Tibial nerve (tissue), 4 donors: ENCODE measurements around the gene ANKRD17. TPM values are rescaled to one million over a fixed set of nuclear protein-coding genes. Genes with fewer than 3 reads are reported as not detected.

Source experiments
- DNase-seq, 2 donors: peaks; one replicate each; pipeline ENCODE4 v3.0.0-alpha.2; 2019; ENCODE audit warnings: low spot score in 2 of 2
- H3K27ac ChIP-seq, 4 donors: fragments of 200-600 bp; sonication (generic) in 3 of 4; one replicate each; pipeline ENCODE4 v1.5.1; 2017 to 2019; ENCODE audit warnings: mild to moderate bottlenecking in 1 of 4
- H3K27me3 ChIP-seq, 2 donors: fragments of 200-600 bp; sonication (generic) in 1 of 2; one replicate each; pipeline versions ENCODE4 v1.5.1 to v1.6.0; 2017 to 2019
- H3K36me3 ChIP-seq, 3 donors: fragments of 200-600 bp; sonication (generic); one replicate each; pipeline ENCODE4 v1.5.1; 2018 to 2019
- H3K4me1 ChIP-seq, 4 donors: fragments of 200-600 bp; sonication (generic) in 3 of 4; one replicate each; pipeline ENCODE4 v1.5.1; 2017 to 2019
- H3K4me3 ChIP-seq, 4 donors: fragments of 200-600 bp; sonication (generic) in 3 of 4; one replicate each; pipeline ENCODE4 v1.5.1; 2017 to 2019; ENCODE audit warnings: mild to moderate bottlenecking in 1 of 4, moderate library complexity in 1 of 4
- H3K9me3 ChIP-seq, 4 donors: fragments of 200-600 bp; sonication (generic) in 3 of 4; one replicate each; pipeline ENCODE4 v1.5.1; 2017 to 2019
- CTCF ChIP-seq, 5 experiments: fragments of 200-600 bp in 3 of 5; fragments of 450-650 bp in 2 of 5; sonication (generic) in 3 of 5; IDR thresholded peaks; one replicate each; pipeline ENCODE4 v1.5.1; 2016 to 2019; ENCODE audit warnings: antibody characterized with exemption in 5 of 5, mild to moderate bottlenecking in 3 of 5, moderate library complexity in 2 of 5
- EP300 ChIP-seq, 2 donors: sonication (generic); formaldehyde crosslinking; IDR thresholded peaks; one replicate each; pipeline ENCODE4 v1.6.1; 2017; ENCODE audit warnings: antibody characterized with exemption in 2 of 2, mild to moderate bottlenecking in 1 of 2
- POLR2A ChIP-seq, 2 donors: fragments of 450-650 bp; IDR thresholded peaks; one replicate each; pipeline ENCODE4 v1.6.1; 2017; ENCODE audit warnings: antibody characterized with exemption in 2 of 2, mild to moderate bottlenecking in 2 of 2, moderate library complexity in 2 of 2
- WGBS, 2 donors: methylation state at CpG; one replicate each; pipeline ENCODE4 v1.1.5; 2018; 5-methylcytosine and 5-hydroxymethylcytosine counted together
- total RNA-seq, 4 donors: library from RNA; depleted of rRNA; stranded (reverse); fragments of >200 nt; gene quantifications; one replicate each; pipeline ENCODE4 v1.1.0, GENCODE V29; 2016

Gene ANKRD17
- total RNA-seq, 4 donors from 2014 or later = 46.5 to 61.8 (median 55.0) TPM

- Histone ChIP-seq H3K4me1 (peaks cover 0 to 12% (median 0%) of the 10 kb centered on the region in 4 donors), H3K9me3 (no peaks in the 10 kb centered on the region), H3K27ac (no peak overlapping the region), H3K36me3 (peaks cover 0 to 4% (median 0%) of the 10 kb centered on the region in 3 donors), H3K27me3 (no peaks in the 10 kb centered on the region), H3K4me3 (no peak overlapping the region)
- DNase-seq = no peak
- no peak for TF ChIP-seq POLR2A (IDR thresholded peaks at IDR 0.05)
- TF ChIP-seq CTCF (IDR thresholded peaks at IDR 0.05) = no peak
- WGBS, 2 donors = 97% methylated on average over 9 of the region's 9 CpGs
Observed at GRCh38 chr4:73189274-73189810, 69.3 kb downstream of the ANKRD17 start.

DNA sequence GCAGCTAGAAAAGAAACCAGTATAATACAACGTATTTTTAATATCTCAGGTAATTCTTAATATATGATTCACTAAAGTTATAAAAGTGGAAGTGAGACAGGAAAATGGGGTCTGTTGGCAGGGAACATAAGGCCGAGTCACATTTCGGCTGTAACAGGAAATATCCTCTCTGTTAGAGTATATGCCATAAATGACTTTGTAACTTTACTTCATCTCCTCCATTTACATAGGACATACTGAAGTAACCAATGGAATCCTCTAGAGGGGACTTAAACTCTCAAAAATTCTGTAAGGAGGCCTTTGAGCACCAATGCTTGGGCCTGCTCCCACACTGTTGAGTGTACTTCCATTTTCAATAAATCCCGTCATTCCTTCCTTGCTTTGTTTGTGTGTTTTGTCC lies 71.3 kb downstream of the ANKRD17 start:
- H3K4me3 ChIP-seq = no peak overlapping the region
- WGBS, 2 donors = 74 to 81% methylated on average over 4 of the region's 4 CpGs
- no peaks in the 10 kb centered on the region for H3K9me3 ChIP-seq
- H3K27me3 ChIP-seq = no peaks in the 10 kb centered on the region
- H3K36me3 ChIP-seq = peaks cover 0 to 4% (median 0%) of the 10 kb centered on the region in 3 donors
- no peak for DNase-seq
- no peak for TF ChIP-seq CTCF (IDR thresholded peaks at IDR 0.05)
- no peak for TF ChIP-seq POLR2A (IDR thresholded peaks at IDR 0.05)
- no peak for TF ChIP-seq EP300 (IDR thresholded peaks at IDR 0.05)
- H3K4me1 ChIP-seq = peaks cover 0 to 12% (median 0%) of the 10 kb centered on the region in 4 donors
- H3K27ac ChIP-seq = peak overlapping the region in 1 of 4 donors; percentile 23

GRCh38 chr4:73185903-73186302 lies 72.7 kb downstream of the ANKRD17 start:
- no peak for DNase-seq
- peaks cover 0 to 19% (median 0%) of the 10 kb centered on the region in 4 donors for H3K4me1 ChIP-seq
- no peak overlapping the region for H3K27ac ChIP-seq

GRCh38 chr4:73181231-73181630 lies 77.4 kb downstream of the ANKRD17 start:
- Histone ChIP-seq H3K4me1 (peaks cover 0 to 28% (median 0%) of the 10 kb centered on the region in 4 donors), H3K36me3 (peaks cover 0 to under 1% (median 0%) of the 10 kb centered on the region in 3 donors), H3K9me3 (no peaks in the 10 kb centered on the region), H3K4me3 (no peak overlapping the region), H3K27ac (no peak overlapping the region), H3K27me3 (no peaks in the 10 kb centered on the region)
- TF ChIP-seq CTCF (IDR thresholded peaks at IDR 0.05) = no peak
- TF ChIP-seq POLR2A (IDR thresholded peaks at IDR 0.05) = no peak
- no peak for TF ChIP-seq EP300 (IDR thresholded peaks at IDR 0.05)
- no peak for DNase-seq
- WGBS, 2 donors = 80 to 81% methylated on average over 3 of the region's 3 CpGs

More at GRCh38 chr4:73185903-73186302, 72.7 kb downstream of the ANKRD17 start:
- H3K4me3 ChIP-seq = no peak overlapping the region
- TF ChIP-seq POLR2A (IDR thresholded peaks at IDR 0.05) = no peak
- no peak for TF ChIP-seq CTCF (IDR thresholded peaks at IDR 0.05)
- TF ChIP-seq EP300 (IDR thresholded peaks at IDR 0.05) = no peak
- H3K36me3 ChIP-seq = peaks cover 0 to 4% (median 0%) of the 10 kb centered on the region in 3 donors
- no peaks in the 10 kb centered on the region for H3K27me3 ChIP-seq
- no peaks in the 10 kb centered on the region for H3K9me3 ChIP-seq

GRCh38 chr4:73178389-73178788 lies 80.2 kb downstream of the ANKRD17 start:
- 82 to 88% methylated on average over 5 of the region's 5 CpGs for WGBS, 2 donors
- Histone ChIP-seq H3K27ac (no peak overlapping the region), H3K4me1 (peaks cover 0 to 24% (median 0%) of the 10 kb centered on the region in 4 donors), H3K27me3 (no peaks in the 10 kb centered on the region), H3K4me3 (no peak overlapping the region), H3K36me3 (peaks cover 0 to 28% (median 0%) of the 10 kb centered on the region in 3 donors), H3K9me3 (peaks cover 0 to 12% (median 0%) of the 10 kb centered on the region in 4 donors)
- no peak for DNase-seq
- no peak for TF ChIP-seq POLR2A (IDR thresholded peaks at IDR 0.05)
- no peak for TF ChIP-seq EP300 (IDR thresholded peaks at IDR 0.05)
- no peak for TF ChIP-seq CTCF (IDR thresholded peaks at IDR 0.05)
